GM19099 (cell line): ENCODE data around the gene IBSP.

Experiments used
- POLR2A ChIP-seq: IDR thresholded peaks from 3 replicates; pipeline ENCODE4 v1.6.1; 2011; ENCODE audit warnings: low read depth; ENCODE audit not compliant: insufficient read length; ENCODE audit errors: extremely low read depth

Gene IBSP

GRCh38 chr4:87856816-87857215 lies 57.5 kb downstream of the IBSP start:
- TF ChIP-seq POLR2A, result no peak

GRCh38 chr4:87857789-87858188 lies 58.4 kb downstream of the IBSP start:
- TF ChIP-seq POLR2A, result no peak
